ENCODE data around the gene KLF3. TPM values are rescaled to one million over a fixed set of nuclear protein-coding genes. Genes with fewer than 3 reads are reported as not detected.

Gene KLF3
- total and polyA plus RNA-seq, 9 of the 15 experiments (the other 6 are each of a cell fraction or from before 2014, with no cell fraction given): 9.9 to 47.2 (median 18.1) TPM

DNA sequence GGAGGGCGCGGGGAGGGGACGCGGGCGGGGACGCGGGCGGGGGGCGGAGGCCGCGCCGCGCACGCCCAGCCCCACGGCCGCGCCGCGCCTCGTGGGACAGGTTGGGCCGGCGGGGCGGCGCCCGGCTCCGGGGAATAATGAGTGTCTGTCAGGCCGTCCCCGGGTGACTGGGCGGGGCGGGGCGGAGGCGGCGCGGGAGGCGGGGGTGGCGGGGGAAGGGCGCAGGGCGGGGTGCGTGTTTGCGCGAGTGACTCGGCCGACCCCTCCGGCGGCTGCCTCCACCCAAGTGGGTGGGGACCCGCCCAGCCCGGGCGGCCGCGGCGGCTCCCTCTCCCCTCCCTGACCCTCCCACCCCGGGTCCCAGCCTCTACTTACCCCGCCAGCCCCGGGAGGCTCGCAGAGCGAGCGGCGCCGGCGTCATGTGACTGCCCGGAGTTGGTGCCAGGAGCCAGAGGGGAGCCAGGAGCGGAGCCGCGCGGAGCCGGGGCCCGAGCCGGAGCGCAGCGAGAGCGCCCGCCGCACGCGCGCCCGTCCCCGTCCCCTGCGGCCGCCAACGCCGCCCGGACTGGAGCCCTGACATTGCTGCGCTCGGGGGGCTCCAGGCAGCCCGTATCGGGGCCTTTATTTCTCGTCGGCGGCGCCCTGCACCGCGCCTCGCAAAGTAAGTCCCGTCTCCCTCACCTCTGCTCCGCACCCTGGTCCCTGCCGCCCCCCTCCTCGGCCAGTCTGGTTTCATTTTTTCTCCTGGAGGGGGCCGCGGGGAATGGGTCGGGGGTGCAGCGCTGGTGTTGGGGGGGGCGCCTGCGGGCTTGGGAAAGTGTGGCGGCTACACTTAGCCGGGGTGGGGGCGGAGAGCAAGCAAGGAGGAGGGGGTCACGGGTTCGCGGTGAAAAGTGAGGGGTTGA lies at the start of gene KLF3 (continued):
- TF ChIP-seq, protein P1, sequence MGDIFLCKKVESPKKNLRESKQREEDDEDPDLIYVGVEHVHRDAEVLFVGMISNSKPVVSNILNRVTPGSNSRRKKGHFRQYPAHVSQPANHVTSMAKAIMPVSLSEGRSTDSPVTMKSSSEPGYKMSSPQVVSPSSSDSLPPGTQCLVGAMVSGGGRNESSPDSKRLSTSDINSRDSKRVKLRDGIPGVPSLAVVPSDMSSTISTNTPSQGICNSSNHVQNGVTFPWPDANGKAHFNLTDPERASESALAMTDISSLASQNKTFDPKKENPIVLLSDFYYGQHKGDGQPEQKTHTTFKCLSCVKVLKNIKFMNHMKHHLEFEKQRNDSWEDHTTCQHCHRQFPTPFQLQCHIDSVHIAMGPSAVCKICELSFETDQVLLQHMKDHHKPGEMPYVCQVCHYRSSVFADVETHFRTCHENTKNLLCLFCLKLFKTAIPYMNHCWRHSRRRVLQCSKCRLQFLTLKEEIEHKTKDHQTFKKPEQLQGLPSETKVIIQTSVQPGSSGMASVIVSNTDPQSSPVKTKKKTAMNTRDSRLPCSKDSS (IDR thresholded peaks at IDR 0.05; ENCODE audit: low read depth, partially characterized antibody): no peak
- TF ChIP-seq, protein P2, sequence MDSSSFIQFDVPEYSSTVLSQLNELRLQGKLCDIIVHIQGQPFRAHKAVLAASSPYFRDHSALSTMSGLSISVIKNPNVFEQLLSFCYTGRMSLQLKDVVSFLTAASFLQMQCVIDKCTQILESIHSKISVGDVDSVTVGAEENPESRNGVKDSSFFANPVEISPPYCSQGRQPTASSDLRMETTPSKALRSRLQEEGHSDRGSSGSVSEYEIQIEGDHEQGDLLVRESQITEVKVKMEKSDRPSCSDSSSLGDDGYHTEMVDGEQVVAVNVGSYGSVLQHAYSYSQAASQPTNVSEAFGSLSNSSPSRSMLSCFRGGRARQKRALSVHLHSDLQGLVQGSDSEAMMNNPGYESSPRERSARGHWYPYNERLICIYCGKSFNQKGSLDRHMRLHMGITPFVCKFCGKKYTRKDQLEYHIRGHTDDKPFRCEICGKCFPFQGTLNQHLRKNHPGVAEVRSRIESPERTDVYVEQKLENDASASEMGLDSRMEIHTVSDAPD (CRISPR knock-in tag; IDR thresholded peaks at IDR 0.05): no peak
- TF ChIP-seq, protein P3, sequence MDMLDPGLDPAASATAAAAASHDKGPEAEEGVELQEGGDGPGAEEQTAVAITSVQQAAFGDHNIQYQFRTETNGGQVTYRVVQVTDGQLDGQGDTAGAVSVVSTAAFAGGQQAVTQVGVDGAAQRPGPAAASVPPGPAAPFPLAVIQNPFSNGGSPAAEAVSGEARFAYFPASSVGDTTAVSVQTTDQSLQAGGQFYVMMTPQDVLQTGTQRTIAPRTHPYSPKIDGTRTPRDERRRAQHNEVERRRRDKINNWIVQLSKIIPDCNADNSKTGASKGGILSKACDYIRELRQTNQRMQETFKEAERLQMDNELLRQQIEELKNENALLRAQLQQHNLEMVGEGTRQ (CRISPR knock-in tag; IDR thresholded peaks at IDR 0.05): peak; percentile 81
- TF ChIP-seq HCFC1 (IDR thresholded peaks at IDR 0.05; ENCODE audit: low read depth, low read length): peak; percentile 37; the same call in 1 of the 2 replicates
- peak; percentile 53; the same call in 1 of the 2 replicates for TF ChIP-seq BHLHE40 (IDR thresholded peaks at IDR 0.05; ENCODE audit: low read length)
- TF ChIP-seq BRD4 (IDR thresholded peaks at IDR 0.05): 0 out of 2 replicates have a peak, but pooled peaks have one; percentile 61
- peak in 1 of 3 experiments; percentile 11 for TF ChIP-seq YY1 (IDR thresholded peaks at IDR 0.05; ENCODE audit: borderline replicate concordance in 1 of 3, control insufficient read depth in 1 of 3, extremely low read depth in 1 of 3, insufficient read depth in 3 of 3, insufficient read length in 1 of 3, insufficient replicate concordance in 2 of 3, low read depth in 1 of 3, low read length in 2 of 3)
- no peak for TF ChIP-seq SNRNP70 (optimal IDR thresholded peaks at IDR 0.05; ENCODE audit: low read depth, low read length)
- peak; percentile 75 for TF ChIP-seq CTBP1 (IDR thresholded peaks at IDR 0.05; ENCODE audit: borderline replicate concordance)
- TF ChIP-seq, protein P4, sequence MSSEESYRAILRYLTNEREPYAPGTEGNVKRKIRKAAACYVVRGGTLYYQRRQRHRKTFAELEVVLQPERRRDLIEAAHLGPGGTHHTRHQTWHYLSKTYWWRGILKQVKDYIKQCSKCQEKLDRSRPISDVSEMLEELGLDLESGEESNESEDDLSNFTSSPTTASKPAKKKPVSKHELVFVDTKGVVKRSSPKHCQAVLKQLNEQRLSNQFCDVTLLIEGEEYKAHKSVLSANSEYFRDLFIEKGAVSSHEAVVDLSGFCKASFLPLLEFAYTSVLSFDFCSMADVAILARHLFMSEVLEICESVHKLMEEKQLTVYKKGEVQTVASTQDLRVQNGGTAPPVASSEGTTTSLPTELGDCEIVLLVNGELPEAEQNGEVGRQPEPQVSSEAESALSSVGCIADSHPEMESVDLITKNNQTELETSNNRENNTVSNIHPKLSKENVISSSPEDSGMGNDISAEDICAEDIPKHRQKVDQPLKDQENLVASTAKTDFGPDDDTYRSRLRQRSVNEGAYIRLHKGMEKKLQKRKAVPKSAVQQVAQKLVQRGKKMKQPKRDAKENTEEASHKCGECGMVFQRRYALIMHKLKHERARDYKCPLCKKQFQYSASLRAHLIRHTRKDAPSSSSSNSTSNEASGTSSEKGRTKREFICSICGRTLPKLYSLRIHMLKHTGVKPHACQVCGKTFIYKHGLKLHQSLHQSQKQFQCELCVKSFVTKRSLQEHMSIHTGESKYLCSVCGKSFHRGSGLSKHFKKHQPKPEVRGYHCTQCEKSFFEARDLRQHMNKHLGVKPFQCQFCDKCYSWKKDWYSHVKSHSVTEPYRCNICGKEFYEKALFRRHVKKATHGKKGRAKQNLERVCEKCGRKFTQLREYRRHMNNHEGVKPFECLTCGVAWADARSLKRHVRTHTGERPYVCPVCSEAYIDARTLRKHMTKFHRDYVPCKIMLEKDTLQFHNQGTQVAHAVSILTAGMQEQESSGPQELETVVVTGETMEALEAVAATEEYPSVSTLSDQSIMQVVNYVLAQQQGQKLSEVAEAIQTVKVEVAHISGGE (CRISPR knock-in tag; IDR thresholded peaks at IDR 0.05): peak in 1 of 3 experiments; percentile 21; a peak in 1 of 6 replicates
- no peak for TF ChIP-seq ZNF583 (CRISPR knock-in tag; IDR thresholded peaks at IDR 0.05)
- TF ChIP-seq, protein P5, sequence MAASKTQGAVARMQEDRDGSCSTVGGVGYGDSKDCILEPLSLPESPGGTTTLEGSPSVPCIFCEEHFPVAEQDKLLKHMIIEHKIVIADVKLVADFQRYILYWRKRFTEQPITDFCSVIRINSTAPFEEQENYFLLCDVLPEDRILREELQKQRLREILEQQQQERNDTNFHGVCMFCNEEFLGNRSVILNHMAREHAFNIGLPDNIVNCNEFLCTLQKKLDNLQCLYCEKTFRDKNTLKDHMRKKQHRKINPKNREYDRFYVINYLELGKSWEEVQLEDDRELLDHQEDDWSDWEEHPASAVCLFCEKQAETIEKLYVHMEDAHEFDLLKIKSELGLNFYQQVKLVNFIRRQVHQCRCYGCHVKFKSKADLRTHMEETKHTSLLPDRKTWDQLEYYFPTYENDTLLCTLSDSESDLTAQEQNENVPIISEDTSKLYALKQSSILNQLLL (CRISPR knock-in tag; IDR thresholded peaks at IDR 0.05; ENCODE audit: borderline replicate concordance): no peak
- peak; percentile 31 for TF ChIP-seq RBBP5 (IDR thresholded peaks at IDR 0.05; ENCODE audit: borderline replicate concordance, insufficient read depth, low read length, poor library complexity, severe bottlenecking)
- TF ChIP-seq, protein P6, sequence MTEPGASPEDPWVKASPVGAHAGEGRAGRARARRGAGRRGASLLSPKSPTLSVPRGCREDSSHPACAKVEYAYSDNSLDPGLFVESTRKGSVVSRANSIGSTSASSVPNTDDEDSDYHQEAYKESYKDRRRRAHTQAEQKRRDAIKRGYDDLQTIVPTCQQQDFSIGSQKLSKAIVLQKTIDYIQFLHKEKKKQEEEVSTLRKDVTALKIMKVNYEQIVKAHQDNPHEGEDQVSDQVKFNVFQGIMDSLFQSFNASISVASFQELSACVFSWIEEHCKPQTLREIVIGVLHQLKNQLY (CRISPR knock-in tag; conservative IDR thresholded peaks at IDR 0.05): no peak; a peak in 1 of 4 replicates

Data from K562 (cell line).